HFFc6 (cell line): Measurements from ENCODE around the gene TTPAL. TPM values are rescaled to one million over a fixed set of nuclear protein-coding genes. Genes with fewer than 3 reads are reported as not detected.

Experiments used
- DNase-seq: peaks from one replicate; pipeline ENCODE4 v3.0.0-alpha.2; 2018
- H3K27ac Mint-ChIP-seq: 2 replicates; pipeline ENCODE4 v1.8.0; 2020; ENCODE audit warnings: mild to moderate bottlenecking, mixed read lengths
- H3K27me3 Mint-ChIP-seq: 2 replicates; pipeline ENCODE4 v1.8.0; 2021; ENCODE audit warnings: mild to moderate bottlenecking, moderate library complexity, mixed read lengths; ENCODE audit not compliant: insufficient read depth
- H3K36me3 Mint-ChIP-seq: 2 replicates; pipeline ENCODE4 v1.8.0; 2021; ENCODE audit warnings: low read depth, mixed read lengths
- H3K4me1 Mint-ChIP-seq: 2 replicates; pipeline ENCODE4 v1.8.0; 2020; ENCODE audit warnings: low read depth, mixed read lengths
- H3K4me3 Mint-ChIP-seq: 2 replicates; pipeline ENCODE4 v1.8.0; 2020; ENCODE audit warnings: mild to moderate bottlenecking, moderate library complexity, mixed read lengths
- H3K9me3 Mint-ChIP-seq: 2 replicates; pipeline ENCODE4 v1.8.0; 2020; ENCODE audit warnings: mild to moderate bottlenecking, mixed read lengths
- total RNA-seq, 6 experiments: library from RNA; stranded (reverse); fragmentation: NEBNext Ultra II Directional; extraction: Animal tissue kit (Norgen Biotek cat#: 25700); gene quantifications; 2 replicates in 1 of 6; 3 replicates in 5 of 6; pipeline ENCODE4 v1.2.3, GENCODE V29; 2021
- TF ChIP-seq, protein P1 (sequence below): fragments of 200-600 bp; sonication (generic); IDR thresholded peaks from 2 replicates; pipeline ENCODE4 v1.5.0; 2021; ENCODE audit warnings: antibody characterized with exemption, mild to moderate bottlenecking

TTPAL gene
- total RNA-seq, 6 experiments from 2014 or later, result 28.7 to 38.7 (median 35.2) TPM

DNA sequence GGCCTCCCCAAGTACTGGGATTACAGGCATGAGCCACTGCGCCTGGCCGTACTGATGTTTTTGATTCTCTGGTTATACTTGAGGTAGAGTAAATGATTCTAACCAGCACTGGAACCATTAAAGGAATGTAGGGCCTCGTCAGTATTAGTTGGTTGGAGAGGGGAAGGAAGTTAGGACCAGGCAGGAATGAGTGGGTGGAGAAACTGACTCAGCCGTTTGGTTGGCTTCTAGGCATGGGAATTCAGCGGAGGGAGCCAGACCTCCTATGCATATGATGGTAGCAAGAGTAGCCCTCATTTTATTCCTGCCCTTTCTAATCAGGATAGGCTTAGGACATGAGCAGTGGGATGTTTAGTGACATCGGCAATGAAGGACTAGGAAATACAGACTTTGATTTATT, 65.2 kb downstream of the TTPAL start:
- H3K4me1 Mint-ChIP-seq, result peaks cover 9% of the 10 kb centered on the region
- peak overlapping the region; percentile 57 for H3K27ac Mint-ChIP-seq
- TF ChIP-seq, protein P1, sequence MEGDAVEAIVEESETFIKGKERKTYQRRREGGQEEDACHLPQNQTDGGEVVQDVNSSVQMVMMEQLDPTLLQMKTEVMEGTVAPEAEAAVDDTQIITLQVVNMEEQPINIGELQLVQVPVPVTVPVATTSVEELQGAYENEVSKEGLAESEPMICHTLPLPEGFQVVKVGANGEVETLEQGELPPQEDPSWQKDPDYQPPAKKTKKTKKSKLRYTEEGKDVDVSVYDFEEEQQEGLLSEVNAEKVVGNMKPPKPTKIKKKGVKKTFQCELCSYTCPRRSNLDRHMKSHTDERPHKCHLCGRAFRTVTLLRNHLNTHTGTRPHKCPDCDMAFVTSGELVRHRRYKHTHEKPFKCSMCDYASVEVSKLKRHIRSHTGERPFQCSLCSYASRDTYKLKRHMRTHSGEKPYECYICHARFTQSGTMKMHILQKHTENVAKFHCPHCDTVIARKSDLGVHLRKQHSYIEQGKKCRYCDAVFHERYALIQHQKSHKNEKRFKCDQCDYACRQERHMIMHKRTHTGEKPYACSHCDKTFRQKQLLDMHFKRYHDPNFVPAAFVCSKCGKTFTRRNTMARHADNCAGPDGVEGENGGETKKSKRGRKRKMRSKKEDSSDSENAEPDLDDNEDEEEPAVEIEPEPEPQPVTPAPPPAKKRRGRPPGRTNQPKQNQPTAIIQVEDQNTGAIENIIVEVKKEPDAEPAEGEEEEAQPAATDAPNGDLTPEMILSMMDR, result no peak
- H3K27me3 Mint-ChIP-seq, result no peaks in the 10 kb centered on the region
- peak; percentile 42 for DNase-seq
- no peaks in the 10 kb centered on the region for H3K9me3 Mint-ChIP-seq
- no peaks in the 10 kb centered on the region for H3K36me3 Mint-ChIP-seq
- H3K4me3 Mint-ChIP-seq, result 0 out of 2 replicates have a peak overlapping the region, but pooled peaks have one; percentile 15

DNA sequence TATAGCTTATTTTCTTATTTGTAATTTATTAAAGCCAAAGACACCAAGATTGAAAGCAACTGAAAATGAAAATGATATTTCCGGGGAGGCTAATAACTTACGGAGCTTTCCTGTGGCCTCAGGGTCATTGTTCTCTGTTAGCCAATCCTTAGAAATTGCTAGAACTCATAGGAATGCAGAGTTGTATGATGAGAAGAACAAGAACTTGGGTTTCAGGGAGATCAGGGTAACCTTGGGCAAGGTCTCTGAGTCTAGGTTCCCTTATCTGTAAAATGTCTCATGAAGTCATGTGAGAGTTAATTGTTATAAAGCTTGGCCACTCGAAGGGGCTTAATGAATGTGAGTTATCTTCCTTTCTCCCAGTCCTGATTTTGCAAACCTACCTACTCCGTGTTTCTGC, 66.3 kb downstream of the TTPAL start:
- TF ChIP-seq, protein P1, result no peak
- Mint-ChIP-seq H3K36me3 (no peaks in the 10 kb centered on the region), H3K9me3 (no peaks in the 10 kb centered on the region), H3K27me3 (no peaks in the 10 kb centered on the region), H3K27ac (no peak overlapping the region), H3K4me3 (no peak overlapping the region), H3K4me1 (peaks cover 10% of the 10 kb centered on the region)
- DNase-seq, result no peak

DNA sequence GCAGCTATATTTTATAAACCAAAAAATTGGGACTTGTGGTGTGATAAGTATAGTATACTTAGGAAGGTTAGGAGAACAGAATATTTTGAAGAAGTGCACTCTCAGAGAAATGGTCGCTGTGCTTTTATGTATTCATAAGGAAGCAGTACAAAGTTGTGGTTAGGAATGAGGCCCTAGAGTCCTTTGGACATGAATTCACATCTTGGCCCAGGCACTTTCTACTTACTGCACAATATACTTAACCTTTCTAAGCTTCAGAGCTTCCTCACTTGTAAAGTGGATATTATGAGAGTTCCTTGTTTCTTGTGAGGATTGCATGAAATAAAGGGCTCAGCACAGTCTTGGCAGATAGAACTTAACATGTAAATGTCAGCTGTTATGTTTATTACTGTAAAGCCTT, 67.2 kb downstream of the TTPAL start:
- Mint-ChIP-seq H3K4me1 (peaks cover 19% of the 10 kb centered on the region), H3K27me3 (peaks cover 3% of the 10 kb centered on the region; the same call in 1 of the 2 replicates), H3K4me3 (no peak overlapping the region), H3K27ac (no peak overlapping the region), H3K36me3 (no peaks in the 10 kb centered on the region), H3K9me3 (no peaks in the 10 kb centered on the region)
- no peak for DNase-seq
- TF ChIP-seq, protein P1, result no peak

DNA sequence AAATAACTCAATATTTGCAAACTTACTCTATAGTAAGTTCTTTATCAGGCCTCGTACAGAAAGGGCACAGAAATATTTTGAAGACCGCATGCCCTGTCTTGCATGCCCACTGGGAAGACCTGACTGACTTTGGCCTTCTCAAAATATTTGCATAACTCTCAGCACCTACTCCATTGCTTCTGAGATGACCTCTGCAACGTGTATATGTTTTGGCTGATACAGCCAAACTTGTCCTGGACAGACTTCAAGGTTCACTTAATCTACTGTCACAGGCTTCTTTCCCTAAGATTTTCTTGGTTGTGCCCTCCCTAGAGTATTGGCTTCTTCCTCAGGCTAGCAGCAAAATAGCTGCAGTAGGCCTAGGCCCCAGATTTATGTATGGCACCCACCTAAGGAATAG, 67.7 kb downstream of the TTPAL start:
- DNase-seq, result no peak
- Mint-ChIP-seq H3K27me3 (peaks cover 3% of the 10 kb centered on the region; the same call in 1 of the 2 replicates), H3K9me3 (no peaks in the 10 kb centered on the region), H3K27ac (no peak overlapping the region), H3K4me1 (peaks cover 23% of the 10 kb centered on the region), H3K4me3 (no peak overlapping the region), H3K36me3 (no peaks in the 10 kb centered on the region)
- TF ChIP-seq, protein P1, result no peak

Other genes with a start within 250 kb of the TTPAL start
- gene GDAP1L1, start 228.6 kb upstream of the TTPAL start, total RNA-seq, result not detected
- gene FITM2, start 164.7 kb upstream of the TTPAL start, total RNA-seq, result 10 to 100 TPM; 11.3 to 13.6 (median 13.1) TPM
- gene R3HDML, start 138.8 kb upstream of the TTPAL start, total RNA-seq, result not detected
- gene HNF4A, start 120.2 kb upstream of the TTPAL start, total RNA-seq, result not detected
- gene SERINC3, start 46.2 kb downstream of the TTPAL start, total RNA-seq, result 100 to 1,000 TPM; 161 to 219 (median 188) TPM
- gene PKIG, start 106.7 kb downstream of the TTPAL start, total RNA-seq, result 10 to 100 TPM; 35.5 to 57.6 (median 52.0) TPM
- gene ADA, start 175.8 kb downstream of the TTPAL start, total RNA-seq, result 10 to 100 TPM; 11.0 to 15.9 (median 12.7) TPM
- gene CCN5, start 239.5 kb downstream of the TTPAL start, total RNA-seq, result under 1 TPM in 1 of 6 experiments, not detected in 5; 0.14 TPM